H54 (cell line): Measurements from ENCODE around the gene ITGA8.

Experiments
- DNase-seq: peaks from one replicate; pipeline ENCODE4 v3.0.0; 2011; ENCODE audit warnings: low spot score, mixed read lengths; ENCODE audit not compliant: insufficient read length
- FAIRE-seq: peaks from 3 replicates; lab custom pipeline; 2011; peaks lifted over from hg19 to GRCh38; lab: Jason Lieb, UNC
- POLR2A ChIP-seq: IDR thresholded peaks from 2 replicates; pipeline ENCODE4 v1.6.1; 2011; ENCODE audit warnings: low read depth, mild to moderate bottlenecking, low read length

ITGA8 gene

GRCh38 chr10:15720635-15721287, 1.0 kb upstream of the ITGA8 start:
- FAIRE-seq (no peak), DNase-seq (no peak)
- TF ChIP-seq POLR2A, result no peak

- no peak for TF ChIP-seq POLR2A
- no peak for FAIRE-seq
- no peak for DNase-seq
These were observed 448 bp downstream of the ITGA8 start for GRCh38 chr10:15719049-15719898.

GRCh38 chr10:15718694-15719048, 1.1 kb downstream of the ITGA8 start:
- no peak for TF ChIP-seq POLR2A
- DNase-seq (no peak), FAIRE-seq (no peak)

GRCh38 chr10:15715619-15716227, 4.0 kb downstream of the ITGA8 start:
- DNase-seq, result no peak
- no peak for FAIRE-seq
- TF ChIP-seq POLR2A, result no peak

- no peak for TF ChIP-seq POLR2A
- FAIRE-seq (no peak), DNase-seq (no peak)
These were observed 4.9 kb downstream of the ITGA8 start for GRCh38 chr10:15714847-15715246.

- FAIRE-seq, result no peak
- DNase-seq, result no peak
- TF ChIP-seq POLR2A, result no peak
These were observed 6.8 kb downstream of the ITGA8 start for GRCh38 chr10:15712883-15713282.

- TF ChIP-seq POLR2A, result no peak
- DNase-seq (no peak), FAIRE-seq (no peak)
These were observed 9.3 kb downstream of the ITGA8 start for GRCh38 chr10:15710455-15710854.

- FAIRE-seq, result no peak
- DNase-seq, result no peak
- TF ChIP-seq POLR2A, result no peak
These were observed 14.4 kb downstream of the ITGA8 start for GRCh38 chr10:15705298-15705697.

GRCh38 chr10:15704581-15704968, 15.1 kb downstream of the ITGA8 start:
- no peak for FAIRE-seq
- no peak for TF ChIP-seq POLR2A
- DNase-seq, result no peak

- DNase-seq, result no peak
- no peak for FAIRE-seq
- no peak for TF ChIP-seq POLR2A
These were observed 15.7 kb downstream of the ITGA8 start for GRCh38 chr10:15703944-15704580.

- FAIRE-seq (no peak), DNase-seq (no peak)
- no peak for TF ChIP-seq POLR2A
These were observed 16.4 kb downstream of the ITGA8 start for GRCh38 chr10:15703151-15703880.

GRCh38 chr10:15700078-15700674, 19.5 kb downstream of the ITGA8 start:
- no peak for TF ChIP-seq POLR2A
- no peak for FAIRE-seq
- no peak for DNase-seq

GRCh38 chr10:15695852-15696251, 23.9 kb downstream of the ITGA8 start:
- no peak for TF ChIP-seq POLR2A
- FAIRE-seq (no peak), DNase-seq (no peak)
